Measurements from ENCODE around the gene KIAA1671.
"Not testable (repeated sequence)": the region's sequence is repeated elsewhere in the genome, so short reads cannot be mapped to it uniquely, and the experiment has no call there.

The KIAA1671 gene

GRCh38 chr22:25237503-25237902 is 285.0 kb downstream of the KIAA1671 start:
- CTCF ChIA-PET, result interaction anchor here (0.5 to 1.3 kb wide), 2 partner anchors 318 to 465 kb away, joined by 3 read pairs; no protein-coding TSS in a partner anchor
- H3K27me3 ChIP-seq (replicated peaks in 2 of 5; ENCODE audit: control insufficient read depth in 4 of 5, insufficient read depth in 5 of 5, low read length in 4 of 5), result peaks cover under 1 to 31% (median 6%) of the 10 kb centered on the region in 5 experiments
- H3K27ac ChIP-seq (ENCODE audit: insufficient read depth in 1 of 2, low read depth in 1 of 2, low read length in 2 of 2, poor library complexity in 1 of 2, severe bottlenecking in 2 of 2), result no peak overlapping the region
- 94% methylated on average over 2 of the region's 4 CpGs for WGBS (ENCODE audit: insufficient coverage)
- POLR2A ChIA-PET, result no interaction called here
- no peaks in the 10 kb centered on the region for H3K9me3 ChIP-seq (ENCODE audit: control extremely low read depth in 1 of 5, control insufficient read depth in 4 of 5, insufficient read depth in 2 of 5, low read depth in 1 of 5, low read length in 4 of 5)
- no peak overlapping the region for H3K4me3 ChIP-seq (ENCODE audit: control insufficient read depth in 1 of 7, extremely low read depth in 1 of 7, insufficient read depth in 4 of 7, low read depth in 2 of 7, low read length in 6 of 7)
- no peak for DNase-seq
- H3K4me1 ChIP-seq (ENCODE audit: control extremely low read depth in 1 of 4, control insufficient read depth in 4 of 4, insufficient read depth in 4 of 4, low read length in 3 of 4), result peaks cover 0 to 5% (median 1%) of the 10 kb centered on the region in 4 experiments
- H3K36me3 ChIP-seq (ENCODE audit: control insufficient read depth in 4 of 4, insufficient read depth in 4 of 4, low read length in 3 of 4), result no peaks in the 10 kb centered on the region

GRCh38 chr22:25238058-25238457 is 285.5 kb downstream of the KIAA1671 start:
- H3K27ac ChIP-seq (ENCODE audit: insufficient read depth in 1 of 2, low read depth in 1 of 2, low read length in 2 of 2, poor library complexity in 1 of 2, severe bottlenecking in 2 of 2); DNase-seq; H3K4me3 ChIP-seq (ENCODE audit: control insufficient read depth in 1 of 7, extremely low read depth in 1 of 7, insufficient read depth in 4 of 7, low read depth in 2 of 7, low read length in 6 of 7); H3K4me1 ChIP-seq (ENCODE audit: control extremely low read depth in 1 of 4, control insufficient read depth in 4 of 4, insufficient read depth in 4 of 4, low read length in 3 of 4); H3K36me3 ChIP-seq (ENCODE audit: control insufficient read depth in 4 of 4, insufficient read depth in 4 of 4, low read length in 3 of 4); H3K9me3 ChIP-seq (ENCODE audit: control extremely low read depth in 1 of 5, control insufficient read depth in 4 of 5, insufficient read depth in 2 of 5, low read depth in 1 of 5, low read length in 4 of 5); POLR2A ChIA-PET: not testable (repeated sequence)
- CTCF ChIA-PET, result interaction anchor here (1.3 kb wide), 1 partner anchor 464 kb away, joined by 3 read pairs; no protein-coding TSS in a partner anchor
- no CpG with 5 or more reads among the region's 9 CpGs for WGBS (ENCODE audit: insufficient coverage)
- peaks cover 0 to 30% (median 6%) of the 10 kb centered on the region in 5 experiments for H3K27me3 ChIP-seq (replicated peaks in 2 of 5; ENCODE audit: control insufficient read depth in 4 of 5, insufficient read depth in 5 of 5, low read length in 4 of 5)

All from common myeloid progenitor, CD34-positive (primary cell).